GM04503 (cell line): ENCODE measurements around the gene DHRS1.

ENCODE experiments used
- DNase-seq: peaks from one replicate; pipeline ENCODE4 v3.0.0-alpha.2; 2012; ENCODE audit warnings: low read depth

The DHRS1 gene

DNA sequence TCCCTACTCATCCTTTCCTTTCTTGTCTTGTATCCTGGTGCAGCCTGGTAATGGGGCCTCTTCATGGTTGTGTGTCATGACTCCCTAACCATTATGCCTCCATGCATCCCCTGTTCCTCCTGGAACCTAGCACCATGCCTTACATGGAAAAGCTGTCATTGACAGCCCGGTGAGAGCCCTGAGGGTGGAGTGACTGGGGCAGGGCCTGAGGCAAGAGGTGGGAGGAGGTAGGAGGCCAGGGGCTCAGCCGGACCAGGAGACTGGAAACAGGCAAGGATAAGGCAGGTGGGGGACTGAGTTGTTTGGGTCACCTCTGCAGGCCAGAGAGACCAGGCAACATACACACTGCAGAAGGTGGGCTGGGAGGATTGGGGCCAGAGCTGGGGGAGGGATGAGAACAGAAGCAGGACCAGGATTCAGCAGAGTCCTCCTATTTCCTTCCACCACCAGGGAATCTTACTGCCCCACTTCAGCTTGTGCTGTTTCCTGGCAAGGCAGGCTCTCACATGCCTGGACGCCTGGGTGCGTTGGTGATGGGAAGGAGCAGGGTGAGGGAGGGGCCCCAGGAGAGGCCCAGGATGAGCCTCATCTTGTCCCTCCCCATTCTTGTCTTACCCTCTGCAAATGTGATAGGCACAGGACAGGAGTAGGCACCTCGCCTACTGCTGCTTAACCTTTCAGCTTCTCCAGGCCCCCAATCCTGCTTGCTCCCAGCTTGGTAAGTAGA lies 10.1 kb upstream of the DHRS1 start, which contains the start of gene LTB4R2:
TSS of gene LTB4R2 (plus strand) at position 603 of the 727 bp plus-strand sequence. CDS start 525 bp downstream, outside the sequence.
- no peak for DNase-seq

DNA sequence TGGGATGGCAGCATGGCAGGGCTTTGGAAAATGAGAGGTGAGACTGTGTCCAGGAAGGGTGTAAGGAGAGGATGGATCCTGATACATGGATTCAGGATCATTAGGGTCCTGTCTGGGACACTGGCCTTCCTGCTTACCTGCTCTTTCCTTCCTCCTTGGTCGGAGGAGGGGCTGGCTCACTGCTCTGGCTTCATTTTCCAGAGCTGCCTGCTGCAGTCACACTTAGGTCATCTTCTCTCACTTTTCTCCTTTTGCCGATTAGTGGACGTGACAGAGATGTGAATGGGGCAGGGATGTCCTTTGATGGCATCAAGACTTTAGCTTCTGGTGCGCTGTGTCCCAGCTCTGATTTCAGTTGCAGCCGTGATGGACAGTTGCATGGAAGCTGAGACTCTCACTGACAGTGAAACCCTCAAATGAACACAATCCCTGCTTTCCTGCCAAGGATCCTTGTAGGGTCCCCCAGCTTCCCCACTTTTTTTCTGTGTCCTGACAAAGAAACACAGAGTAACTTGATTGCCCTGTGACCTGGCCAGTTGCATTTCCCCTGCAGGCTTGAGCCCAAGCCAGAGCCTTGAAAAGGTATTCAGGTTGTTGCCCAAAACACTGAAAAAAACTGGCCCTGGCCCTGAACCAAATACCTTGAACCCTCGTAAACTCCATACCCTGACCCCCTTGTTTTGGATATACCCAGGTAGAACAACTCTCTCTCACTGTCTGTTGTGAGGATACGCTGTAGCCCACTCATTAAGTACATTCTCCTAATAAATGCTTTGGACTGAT lies 9.0 kb upstream of the DHRS1 start:
- DNase-seq = no peak

DNA sequence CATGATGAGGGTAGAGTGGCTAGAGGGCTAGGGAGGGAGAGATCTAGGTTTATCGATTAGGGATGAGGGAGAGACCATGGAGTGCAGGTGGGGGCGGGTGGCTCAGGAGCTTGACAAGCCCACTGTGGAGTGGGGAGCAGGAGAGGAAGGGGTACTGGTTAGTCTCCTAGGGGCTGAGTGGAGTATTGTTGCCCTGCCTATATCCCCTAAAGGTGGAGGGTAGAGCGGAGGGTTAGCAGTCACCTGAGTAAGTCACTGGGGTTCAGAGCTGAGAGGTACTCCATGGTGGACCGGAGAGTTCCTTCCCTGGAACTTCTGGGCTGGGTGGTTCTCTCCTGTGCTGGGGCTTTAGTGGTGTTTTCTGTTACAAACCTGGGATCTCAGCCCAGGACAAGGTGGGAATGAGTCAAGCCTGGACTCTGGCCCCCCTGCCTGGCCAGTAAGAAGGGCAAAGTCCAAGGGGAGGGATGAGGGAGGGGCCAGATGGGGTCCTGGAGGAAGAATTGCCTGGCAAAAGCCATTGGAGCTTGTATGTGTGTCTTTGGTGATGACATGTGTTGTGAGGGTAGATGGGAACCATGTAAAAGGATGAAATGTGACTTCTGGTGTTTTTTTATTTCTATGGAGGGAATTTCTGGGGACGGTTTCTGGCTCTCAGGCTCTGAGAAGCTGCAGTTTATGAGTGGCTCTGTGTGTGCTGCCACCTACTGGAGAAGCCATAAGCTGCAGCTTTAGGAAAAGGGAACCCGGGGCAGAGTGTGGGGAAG lies 8.2 kb upstream of the DHRS1 start, which contains the start of gene CIDEB:
TSS of gene CIDEB (minus strand) at position 403 of the 767 bp plus-strand sequence. CDS start at position 284, 119 bp downstream.
- no peak for DNase-seq

DNA sequence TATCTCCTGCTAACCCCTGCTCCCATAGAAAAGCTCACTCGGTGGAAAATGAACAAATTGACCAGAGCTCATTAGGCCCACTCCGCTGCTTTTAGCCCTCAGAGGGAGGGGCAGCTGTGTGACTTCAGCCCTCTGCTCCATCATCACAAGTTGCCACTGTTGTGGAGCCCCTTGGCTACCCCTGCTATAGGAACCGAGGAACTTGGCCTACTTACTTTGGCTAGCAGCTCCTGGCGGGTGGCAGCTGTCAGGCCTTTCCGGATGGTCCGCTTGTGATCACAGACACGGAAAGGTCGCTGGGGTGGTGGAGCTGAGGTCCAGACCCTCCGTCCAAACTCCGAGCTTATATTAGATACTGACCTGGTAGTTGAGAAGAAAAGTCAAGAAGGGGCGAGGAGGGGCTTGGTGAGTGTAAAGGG lies 7.6 kb upstream of the DHRS1 start:
- DNase-seq = no peak

DNA sequence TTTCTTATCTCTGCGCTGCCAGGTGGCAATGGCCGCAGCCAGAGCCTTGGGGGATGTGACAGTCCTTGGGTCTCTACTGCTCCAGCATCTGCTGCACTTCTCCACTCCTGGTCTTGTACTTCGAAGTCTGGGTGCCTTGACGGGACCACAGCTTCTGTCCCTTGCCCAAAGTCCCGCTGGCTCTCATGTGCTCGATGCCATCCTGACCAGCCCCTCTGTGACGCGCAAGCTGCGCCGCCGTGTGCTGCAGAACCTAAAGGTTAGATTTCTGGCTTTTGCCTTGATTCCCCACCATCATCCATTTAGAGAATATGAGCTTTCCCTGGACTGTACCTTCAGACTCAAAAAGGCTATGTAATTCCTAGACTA lies 4.4 kb upstream of the DHRS1 start:
- no peak for DNase-seq

DNA sequence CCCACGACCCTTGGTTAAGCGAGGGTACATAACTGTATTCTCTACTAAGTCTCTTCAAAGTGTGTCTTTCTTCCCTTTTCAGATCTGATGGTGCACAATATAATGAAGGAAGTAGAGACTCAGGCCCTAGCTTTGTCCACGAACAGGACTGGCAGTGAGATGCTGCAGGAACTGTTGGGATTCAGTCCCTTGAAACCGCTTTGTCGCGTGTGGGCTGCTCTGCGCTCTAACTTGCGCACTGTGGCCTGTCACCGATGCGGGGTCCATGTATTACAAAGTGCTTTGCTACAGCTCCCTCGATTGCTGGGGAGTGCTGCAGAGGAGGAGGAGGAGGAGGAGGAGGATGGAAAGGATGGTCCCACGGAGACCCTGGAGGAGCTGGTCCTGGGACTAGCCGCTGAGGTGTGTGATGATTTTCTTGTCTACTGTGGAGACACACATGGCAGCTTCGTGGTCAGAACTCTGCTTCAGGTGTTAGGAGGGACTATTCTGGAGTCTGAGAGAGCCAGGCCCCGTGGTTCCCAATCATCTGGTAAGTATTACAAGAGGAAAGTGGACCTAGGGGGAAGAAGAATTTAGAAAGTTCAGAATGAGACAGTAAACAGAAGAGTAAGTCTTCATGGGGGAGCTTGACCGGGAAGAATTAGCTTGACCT lies 873 bp upstream of the DHRS1 start:
- DNase-seq = no peak

DNA sequence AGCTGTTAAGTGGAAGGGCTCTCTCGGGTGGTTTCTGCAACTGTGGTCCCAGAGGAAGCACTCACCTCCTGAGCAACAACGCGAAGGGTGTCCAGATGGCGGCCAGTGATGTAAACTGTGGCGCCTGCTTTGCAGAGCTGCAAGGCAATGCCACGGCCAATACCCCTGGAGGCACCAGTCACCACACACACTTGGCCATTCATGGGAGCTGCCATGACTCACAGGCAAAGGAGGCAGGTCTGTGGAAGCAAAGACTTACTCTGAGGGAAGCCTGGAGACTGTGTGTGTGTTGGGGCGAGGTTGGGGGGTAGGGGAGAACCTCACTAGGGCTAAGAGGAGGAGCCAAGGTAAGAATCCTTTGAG lies 707 bp downstream of the DHRS1 start:
- DNase-seq = peak; percentile 36

DNA sequence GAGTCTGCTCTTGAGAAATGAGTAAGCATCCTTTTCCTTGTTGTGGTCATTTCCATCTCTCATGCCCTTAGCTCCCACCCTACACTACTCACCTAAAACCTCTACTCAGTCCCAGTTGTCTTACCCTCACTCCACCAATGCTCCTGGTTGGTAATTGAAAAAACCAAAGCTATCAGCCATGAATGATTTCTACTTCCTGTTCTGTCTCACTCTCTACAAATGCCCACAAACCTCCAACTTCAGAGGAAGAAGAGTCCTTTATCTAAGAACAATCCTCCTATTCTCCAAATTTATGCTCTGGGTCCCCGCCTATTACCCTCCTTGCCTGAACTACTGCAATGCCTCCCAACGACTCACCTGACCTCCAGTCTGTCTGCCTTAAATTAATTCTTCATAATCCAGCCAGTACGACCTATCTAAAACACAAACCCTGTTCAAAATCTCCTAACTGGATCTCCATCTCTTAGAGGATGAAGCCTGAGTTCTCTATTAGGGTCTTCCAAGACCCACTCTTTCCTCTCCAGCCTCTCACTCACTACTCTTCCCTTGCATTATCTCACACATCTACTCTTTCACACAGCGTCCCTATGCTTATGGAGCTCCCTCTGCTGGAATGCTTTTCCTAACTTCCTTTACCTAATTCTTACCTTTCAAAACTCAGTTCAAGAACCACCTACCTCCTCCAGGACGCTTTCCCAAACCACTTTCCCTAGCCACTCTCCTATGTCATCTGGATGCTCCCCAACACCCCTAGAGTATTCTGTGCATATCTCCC lies 2.2 kb downstream of the DHRS1 start:
- DNase-seq = no peak

DNA sequence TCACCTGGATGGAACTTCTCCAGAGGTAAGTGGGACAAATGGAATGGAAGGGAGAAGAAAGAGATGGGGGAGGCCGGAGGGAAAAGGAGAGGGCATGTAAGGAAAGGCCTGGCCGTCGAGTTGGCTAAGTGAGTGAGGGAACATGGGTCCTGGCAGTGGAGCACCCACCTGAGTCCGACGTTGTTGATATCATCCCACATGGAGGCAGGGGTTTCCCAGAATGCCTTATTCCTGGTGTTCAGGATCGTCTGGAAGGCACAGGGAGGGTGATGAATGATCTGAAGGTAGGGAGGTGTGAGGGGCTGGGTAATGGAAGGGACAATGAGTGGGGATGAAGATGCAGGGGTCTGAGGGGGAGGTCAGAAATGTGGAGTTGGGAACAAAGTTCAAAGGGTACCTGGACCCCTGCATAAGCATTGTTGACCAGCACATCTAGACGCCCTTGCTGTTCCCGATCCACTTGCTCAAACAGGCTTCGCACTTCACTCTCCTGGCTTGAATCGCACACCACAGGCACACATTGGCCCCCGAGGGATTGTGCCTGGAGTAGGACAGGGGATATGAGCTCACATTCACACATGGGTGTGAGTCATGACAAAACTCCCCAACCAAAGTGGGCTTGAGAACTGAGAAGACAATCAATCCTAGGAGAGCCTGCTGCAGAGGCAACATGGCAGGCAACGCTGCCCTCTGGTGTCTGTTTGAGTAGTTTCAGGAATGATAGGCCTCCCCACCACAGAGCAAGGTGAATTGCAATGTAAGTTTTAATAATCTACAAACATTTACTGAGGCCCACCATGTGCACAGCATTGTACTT lies 3.0 kb downstream of the DHRS1 start:
- peak; percentile 62 for DNase-seq

DNA sequence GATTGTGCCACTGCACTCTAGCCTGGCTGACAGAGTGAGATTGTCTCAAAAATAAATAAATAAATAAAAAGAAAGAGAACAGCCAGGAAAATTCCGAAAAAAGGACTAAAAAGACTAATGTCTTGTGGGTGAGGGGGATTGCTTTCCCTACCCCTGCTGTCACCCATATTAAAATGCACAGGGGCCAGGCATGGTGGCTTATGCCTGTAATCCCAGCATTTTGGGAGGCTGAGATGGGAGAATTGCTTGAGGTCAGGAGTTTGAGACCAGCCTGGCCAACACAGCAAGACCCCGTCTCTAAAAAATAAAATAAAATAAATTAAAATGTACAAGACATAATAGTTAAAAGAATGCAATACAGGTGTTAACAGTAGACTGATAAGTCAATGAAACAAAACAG lies 6.1 kb downstream of the DHRS1 start:
- DNase-seq = no peak

DNA sequence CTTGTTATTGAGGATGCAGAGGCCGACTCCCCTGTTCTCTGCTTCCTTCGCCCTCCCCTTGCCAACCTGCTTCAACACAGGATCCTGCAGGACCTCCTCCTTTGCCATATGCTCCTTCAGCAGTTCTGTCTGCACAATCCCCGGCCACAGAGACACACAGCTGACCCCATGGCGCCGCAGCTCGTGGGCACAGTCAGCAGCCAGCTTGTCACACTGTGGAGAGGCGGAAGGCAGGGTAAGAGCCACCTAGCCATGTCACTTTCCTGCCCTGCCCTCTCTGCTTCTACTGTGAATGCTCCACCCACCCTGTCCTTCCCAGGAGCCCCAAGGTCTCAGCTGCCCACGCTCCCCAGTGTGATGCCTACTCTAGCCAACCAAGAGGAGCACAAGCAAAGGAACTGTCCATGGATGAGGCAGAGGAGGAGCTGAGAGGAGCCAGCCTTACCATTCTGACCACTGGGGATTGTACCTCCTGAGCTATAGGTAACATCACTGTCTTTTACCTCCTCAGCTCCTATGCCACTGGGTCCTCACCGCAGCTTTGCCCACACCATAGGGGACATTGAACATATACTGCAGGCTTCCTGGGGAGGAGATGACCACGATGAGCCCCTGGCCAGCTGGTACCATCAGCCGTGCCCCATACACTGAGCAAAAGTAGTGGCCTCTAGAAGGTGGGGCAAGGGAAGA lies 7.3 kb downstream of the DHRS1 start:
- no peak for DNase-seq

DNA sequence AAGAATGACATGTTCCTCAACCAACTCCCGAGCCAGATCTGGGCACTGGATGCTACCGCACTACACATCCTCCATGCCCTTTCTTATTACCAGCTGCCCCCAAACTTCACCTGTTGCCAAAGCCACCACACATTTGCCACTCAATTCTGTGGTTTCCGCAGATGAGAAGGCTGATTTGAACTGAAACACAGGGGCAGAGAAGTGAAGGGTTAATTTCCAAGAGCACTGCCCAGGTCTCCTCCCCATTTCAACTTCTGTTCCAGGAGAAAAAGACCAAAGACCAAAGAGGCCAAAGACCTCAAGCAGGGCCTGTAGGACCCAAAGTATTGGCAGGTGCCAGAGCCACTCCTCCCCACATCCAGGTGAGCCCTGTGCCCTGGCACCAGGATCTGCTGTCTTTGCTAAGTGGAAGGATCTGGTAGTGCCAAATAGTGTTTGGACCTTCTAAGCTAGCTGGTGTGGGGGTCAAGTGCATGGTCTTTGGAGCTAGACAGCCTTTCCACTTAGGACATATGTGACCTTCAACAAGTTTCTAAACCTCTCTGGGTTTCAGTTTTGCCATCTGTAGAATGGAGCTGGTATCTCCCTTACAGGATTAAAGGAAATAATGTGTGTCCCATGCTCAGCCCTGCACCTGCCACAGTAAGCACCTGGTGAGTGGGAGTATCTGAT lies 8.0 kb downstream of the DHRS1 start:
- no peak for DNase-seq

DNA sequence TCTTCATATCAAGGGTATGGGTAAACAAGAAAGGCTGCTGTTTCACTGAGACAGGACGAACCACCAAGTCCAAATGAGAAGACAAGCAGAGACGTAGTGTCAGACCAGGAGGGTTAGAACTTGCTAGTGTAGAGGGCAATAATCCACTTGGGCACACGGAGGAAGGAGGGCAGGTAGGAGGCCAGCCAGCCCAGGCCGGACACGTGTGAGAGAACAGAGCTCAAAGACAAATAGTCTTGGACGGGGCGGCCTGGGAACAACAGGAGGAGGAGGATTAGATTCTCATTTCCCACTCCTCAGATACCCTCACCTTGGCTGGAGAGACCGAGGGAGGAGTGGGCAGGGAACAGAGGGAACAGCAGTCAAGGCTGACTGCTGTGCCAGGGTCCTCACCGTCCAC lies 8.8 kb downstream of the DHRS1 start:
- DNase-seq = no peak

DNA sequence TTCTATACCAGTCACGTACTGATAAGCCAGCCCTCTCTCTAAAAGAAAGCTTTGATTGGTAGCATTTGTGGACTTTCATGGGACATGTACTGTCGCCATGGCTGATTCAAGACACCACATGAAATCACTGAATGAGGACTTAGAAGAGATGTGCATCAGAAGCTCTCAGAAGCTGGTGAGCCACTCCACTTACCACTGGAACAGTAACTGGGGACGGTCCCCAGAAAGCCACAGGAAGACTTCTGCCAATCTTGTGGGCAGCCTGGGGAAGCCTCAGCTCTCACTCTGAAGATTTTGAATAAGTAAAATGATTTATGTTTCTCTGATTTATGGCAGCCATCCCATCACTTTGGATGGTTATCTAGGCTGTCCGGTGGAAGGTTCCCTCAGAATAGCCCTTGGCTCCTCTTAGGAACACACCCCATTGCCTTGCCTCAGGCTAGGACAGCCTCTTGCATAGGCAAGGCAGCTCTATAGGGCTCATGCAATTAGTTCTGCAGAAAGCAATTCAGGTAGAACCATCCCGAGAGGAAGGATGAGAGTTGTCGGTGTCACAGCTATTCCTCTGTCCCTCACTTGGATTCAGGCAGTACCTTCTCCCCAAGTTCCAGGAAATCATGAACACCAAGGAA lies 9.8 kb downstream of the DHRS1 start:
- DNase-seq = no peak

DNA sequence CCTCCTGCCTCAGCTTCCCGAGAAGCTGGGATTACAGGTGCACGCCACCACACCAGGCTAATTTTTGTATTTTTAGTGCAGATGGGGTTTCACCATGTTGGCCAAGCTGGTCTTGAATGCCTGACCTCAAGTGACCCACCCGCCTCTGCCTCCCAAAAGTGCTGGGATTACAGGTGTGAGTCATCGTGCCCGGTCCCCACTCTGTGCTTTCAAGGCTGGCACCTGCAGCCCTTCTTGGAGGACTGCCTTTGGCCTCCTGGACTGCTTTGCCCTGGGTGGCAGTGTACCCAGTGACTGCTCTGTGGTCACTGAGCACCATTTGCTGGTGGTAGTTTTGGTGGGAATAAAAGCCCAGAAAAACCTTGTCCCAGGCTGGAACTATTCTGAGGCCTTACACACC lies 12.6 kb downstream of the DHRS1 start:
- DNase-seq = no peak

DNA sequence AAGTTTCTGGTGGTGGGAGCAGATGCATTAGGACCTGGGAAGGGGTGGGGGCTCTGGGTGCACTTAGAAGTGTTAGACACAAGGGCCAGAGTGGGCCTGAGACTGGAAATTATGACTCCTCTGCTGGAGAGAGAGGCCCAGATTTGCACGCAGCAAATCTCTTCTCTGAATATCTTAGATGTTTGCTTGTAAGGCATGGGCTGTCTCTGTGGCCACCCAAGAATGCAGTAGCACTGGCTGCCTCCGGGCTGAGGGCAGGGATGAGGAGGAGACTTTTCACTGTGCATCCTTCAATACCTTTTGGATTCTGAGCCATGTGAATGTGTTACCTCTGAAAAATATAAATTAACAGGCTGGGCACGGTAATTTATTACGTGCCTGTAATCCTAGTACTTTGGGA lies 14.2 kb downstream of the DHRS1 start:
- DNase-seq = no peak

DNA sequence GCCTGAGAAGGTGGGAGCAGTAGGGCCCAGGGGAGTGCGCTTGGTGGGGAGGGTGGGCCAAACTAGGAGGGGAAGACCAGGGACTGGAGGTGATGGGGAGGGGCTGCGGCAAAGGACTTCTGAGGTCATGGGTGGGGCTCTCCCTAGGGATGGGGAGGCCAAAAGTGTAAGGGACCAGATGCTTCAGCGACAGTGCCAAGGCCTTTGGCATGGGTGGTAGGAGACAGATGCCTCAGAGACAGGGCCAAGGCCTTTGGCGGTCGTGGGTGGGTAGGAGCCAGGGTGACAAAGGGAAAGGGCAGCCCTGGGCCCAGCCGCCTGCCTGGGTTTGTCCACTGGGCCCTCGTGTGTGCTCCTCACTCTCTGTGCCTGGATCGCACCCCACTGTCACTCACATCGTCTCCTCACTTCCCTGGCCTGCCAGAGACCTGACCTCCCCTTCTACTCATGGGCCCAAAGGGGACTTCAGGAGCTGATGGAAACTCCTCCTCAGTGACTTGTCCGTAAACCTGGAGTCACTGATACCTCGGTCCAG lies 15.0 kb downstream of the DHRS1 start:
- DNase-seq = no peak

DNA sequence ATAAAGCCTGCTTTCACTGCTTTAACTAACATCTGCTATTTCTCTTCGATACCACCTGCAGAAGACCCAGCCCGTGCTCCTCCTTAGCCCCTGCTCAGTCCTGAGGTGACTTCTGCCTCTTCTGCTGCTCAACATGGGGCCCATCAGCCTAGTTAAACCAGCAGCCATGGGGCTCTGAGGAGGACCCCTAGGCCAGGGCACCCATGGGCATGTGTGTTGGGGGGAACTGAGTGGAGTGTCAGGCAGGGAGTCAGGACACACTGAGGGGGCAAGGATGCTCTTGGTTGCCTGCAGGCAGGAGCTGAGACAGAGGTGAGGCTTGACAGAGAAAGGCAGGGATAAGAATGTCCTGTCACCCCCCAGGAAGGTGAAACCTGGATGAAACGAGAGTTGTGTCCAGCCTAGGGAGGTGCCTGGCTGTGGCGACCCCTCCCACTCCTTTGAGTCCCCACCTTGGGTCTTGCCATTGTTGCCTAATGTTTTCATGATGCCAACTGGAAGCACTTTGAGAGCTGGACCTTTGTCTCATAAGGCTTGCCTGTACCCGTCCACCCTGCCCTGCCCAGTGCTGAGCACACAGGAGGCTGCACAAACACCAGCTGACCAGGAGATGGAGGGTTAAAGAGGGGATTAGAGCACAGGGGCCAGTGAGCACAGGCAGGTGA lies 15.7 kb downstream of the DHRS1 start:
- DNase-seq = no peak
